Measurements from ENCODE around the gene MCC. TPM values are rescaled to one million over a fixed set of nuclear protein-coding genes. Genes with fewer than 3 reads are reported as not detected.

MCC gene
- total and polyA plus RNA-seq, 12 donors, result 1.8 to 12.6 (median 8.9) TPM

DNA sequence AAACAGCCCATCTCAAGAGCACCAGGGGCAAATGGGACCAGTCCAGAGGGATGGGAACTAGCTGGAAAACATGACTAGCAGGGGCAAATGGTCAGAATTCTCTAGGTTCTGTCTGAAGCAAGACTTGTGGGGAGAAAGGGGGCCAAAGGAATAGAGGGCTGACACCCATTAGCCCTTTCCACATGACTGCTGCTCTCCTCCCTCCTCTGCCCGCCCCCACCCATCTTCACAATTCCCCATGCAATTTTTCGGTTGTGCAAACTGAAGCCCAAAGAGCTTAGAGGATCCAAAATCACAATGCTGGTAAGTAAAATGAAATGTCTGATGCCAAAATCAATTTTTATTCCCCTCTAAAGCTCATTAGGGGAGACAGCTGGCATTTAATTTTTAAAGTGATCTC lies 304.6 kb downstream of the MCC start:
- Histone ChIP-seq H3K4me3 (no peak overlapping the region), H3K27ac (no peak overlapping the region), H3K4me1 (replicated peaks in 1 of 2) (peaks cover 0 to 10% of the 10 kb centered on the region in 2 donors), H3K36me3 (replicated peaks in 1 of 2) (no peaks in the 10 kb centered on the region), H3K27me3 (no peaks in the 10 kb centered on the region), H3K9me3 (replicated peaks in 1 of 3) (no peaks in the 10 kb centered on the region)
- 82 to 94% (median 86%) methylated on average over 2 of the region's 2 CpGs for WGBS, 4 donors
- DNase-seq, result no peak
- TF ChIP-seq, protein P1, sequence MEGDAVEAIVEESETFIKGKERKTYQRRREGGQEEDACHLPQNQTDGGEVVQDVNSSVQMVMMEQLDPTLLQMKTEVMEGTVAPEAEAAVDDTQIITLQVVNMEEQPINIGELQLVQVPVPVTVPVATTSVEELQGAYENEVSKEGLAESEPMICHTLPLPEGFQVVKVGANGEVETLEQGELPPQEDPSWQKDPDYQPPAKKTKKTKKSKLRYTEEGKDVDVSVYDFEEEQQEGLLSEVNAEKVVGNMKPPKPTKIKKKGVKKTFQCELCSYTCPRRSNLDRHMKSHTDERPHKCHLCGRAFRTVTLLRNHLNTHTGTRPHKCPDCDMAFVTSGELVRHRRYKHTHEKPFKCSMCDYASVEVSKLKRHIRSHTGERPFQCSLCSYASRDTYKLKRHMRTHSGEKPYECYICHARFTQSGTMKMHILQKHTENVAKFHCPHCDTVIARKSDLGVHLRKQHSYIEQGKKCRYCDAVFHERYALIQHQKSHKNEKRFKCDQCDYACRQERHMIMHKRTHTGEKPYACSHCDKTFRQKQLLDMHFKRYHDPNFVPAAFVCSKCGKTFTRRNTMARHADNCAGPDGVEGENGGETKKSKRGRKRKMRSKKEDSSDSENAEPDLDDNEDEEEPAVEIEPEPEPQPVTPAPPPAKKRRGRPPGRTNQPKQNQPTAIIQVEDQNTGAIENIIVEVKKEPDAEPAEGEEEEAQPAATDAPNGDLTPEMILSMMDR (IDR thresholded peaks at IDR 0.05), result no peak
- no peak for TF ChIP-seq POLR2A (IDR thresholded peaks at IDR 0.05)
- intact Hi-C loops (cut with DNase I), result no loop called here

DNA sequence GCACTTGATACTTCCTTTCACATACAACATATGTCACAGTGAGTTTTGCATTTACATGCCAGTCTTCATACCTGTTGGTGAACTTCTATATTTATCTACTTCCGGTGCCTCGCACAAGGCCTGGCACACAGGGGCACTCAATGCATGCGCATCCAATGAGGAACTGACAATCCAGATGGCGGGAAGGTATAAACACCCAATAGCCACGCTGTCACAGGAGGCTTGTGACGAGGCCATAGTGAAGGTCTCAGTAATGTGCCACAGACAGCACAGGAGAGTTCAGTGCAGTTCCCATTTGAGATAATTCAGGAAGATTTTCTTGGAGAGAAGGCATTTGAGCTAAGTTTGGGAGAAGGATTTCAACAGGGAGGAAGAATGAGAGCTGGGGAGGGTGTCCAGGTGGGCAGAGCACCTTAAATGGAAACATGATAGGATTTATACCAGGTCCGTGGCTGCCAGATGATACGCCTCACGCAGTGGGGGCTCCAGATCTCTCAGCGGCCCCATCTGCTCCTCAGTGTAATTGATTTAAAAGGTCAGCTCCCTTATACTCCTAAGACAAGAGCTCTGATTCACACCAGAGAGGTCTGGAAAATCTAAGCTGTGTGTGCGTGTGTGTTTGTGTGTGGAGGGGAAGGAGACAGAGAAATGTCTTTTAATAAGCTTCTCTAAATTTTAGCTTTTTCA lies 305.5 kb downstream of the MCC start:
- Histone ChIP-seq H3K9me3 (replicated peaks in 1 of 3) (no peaks in the 10 kb centered on the region), H3K27ac (no peak overlapping the region), H3K27me3 (no peaks in the 10 kb centered on the region), H3K4me1 (replicated peaks in 1 of 2) (peaks cover 0 to 8% of the 10 kb centered on the region in 2 donors), H3K36me3 (replicated peaks in 1 of 2) (no peaks in the 10 kb centered on the region), H3K4me3 (no peak overlapping the region)
- no peak for DNase-seq
- intact Hi-C loops (cut with DNase I), result no loop called here
- 95 to 97% (median 96%) methylated on average over 11 of the region's 11 CpGs for WGBS, 4 donors
- TF ChIP-seq, protein P1 (IDR thresholded peaks at IDR 0.05), result no peak
- no peak for TF ChIP-seq POLR2A (IDR thresholded peaks at IDR 0.05)

DNA sequence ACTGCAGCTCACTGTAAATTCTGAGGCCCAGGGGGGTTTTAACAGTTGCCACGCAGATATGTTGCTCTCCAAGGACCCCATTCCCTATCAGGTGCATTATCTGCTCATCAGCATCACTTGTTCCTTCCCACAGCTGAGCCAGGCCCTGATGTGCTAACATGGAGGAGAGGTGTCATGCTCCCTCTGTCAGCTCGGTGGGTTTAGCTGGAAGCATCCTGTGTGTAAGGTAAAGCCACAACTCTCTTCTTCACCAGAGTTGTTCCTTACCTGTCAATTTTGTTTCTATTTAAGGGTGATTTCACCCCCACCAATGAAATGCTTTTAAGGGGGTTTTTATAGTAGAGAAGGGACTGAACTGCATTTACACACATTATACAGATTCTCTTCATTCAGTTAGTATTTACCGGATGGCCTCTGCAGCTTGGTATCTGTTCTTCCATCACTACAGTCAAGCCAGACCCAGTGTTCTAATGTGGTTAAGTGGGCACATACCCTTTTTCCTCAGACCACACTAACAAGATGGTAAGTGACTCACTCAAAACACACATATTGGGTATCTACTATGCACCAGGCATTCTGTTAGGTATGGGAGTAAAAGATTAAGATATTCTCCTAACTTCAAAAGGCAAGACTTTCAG lies 306.3 kb downstream of the MCC start:
- intact Hi-C loops (cut with DNase I), result no loop called here
- no peak for DNase-seq
- 83 to 93% (median 91%) methylated on average over 3 of the region's 3 CpGs for WGBS, 4 donors
- H3K27me3 ChIP-seq, result no peaks in the 10 kb centered on the region
- no peaks in the 10 kb centered on the region for H3K9me3 ChIP-seq (replicated peaks in 1 of 3)
- H3K27ac ChIP-seq, result no peak overlapping the region
- TF ChIP-seq, protein P1 (IDR thresholded peaks at IDR 0.05), result no peak
- no peak for TF ChIP-seq POLR2A (IDR thresholded peaks at IDR 0.05)
- no peaks in the 10 kb centered on the region for H3K36me3 ChIP-seq (replicated peaks in 1 of 2)
- H3K4me1 ChIP-seq (replicated peaks in 1 of 2), result peaks cover 0 to 8% of the 10 kb centered on the region in 2 donors
- no peak overlapping the region for H3K4me3 ChIP-seq

DNA sequence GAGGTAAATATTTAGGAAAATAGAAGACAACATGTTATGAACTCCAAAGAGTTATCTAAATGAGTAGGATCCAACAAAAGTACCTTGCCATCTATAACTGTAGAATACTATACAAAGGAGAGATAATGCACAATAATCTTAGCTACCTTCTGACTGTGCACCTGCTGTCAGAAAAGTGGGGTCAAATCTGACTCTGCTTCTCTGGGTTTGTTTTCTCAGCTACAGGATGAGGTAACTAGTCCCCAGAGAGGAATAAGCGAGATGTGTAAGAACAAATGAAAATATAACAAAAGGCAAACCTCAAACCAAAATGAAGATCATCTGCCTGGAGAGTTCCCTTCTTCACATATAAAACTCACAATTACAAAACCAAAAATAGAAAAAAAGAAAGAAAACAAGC lies 306.8 kb downstream of the MCC start:
- no peak overlapping the region for H3K4me3 ChIP-seq
- H3K27me3 ChIP-seq, result no peaks in the 10 kb centered on the region
- H3K4me1 ChIP-seq (replicated peaks in 1 of 2), result peaks cover 0 to 8% of the 10 kb centered on the region in 2 donors
- H3K9me3 ChIP-seq (replicated peaks in 1 of 3), result no peaks in the 10 kb centered on the region
- H3K36me3 ChIP-seq (replicated peaks in 1 of 2), result no peaks in the 10 kb centered on the region
- 73 to 97% (median 94%) methylated on average over 1 of the region's 1 CpG for WGBS, 4 donors
- intact Hi-C loops (cut with DNase I), result no loop called here
- TF ChIP-seq POLR2A (IDR thresholded peaks at IDR 0.05), result no peak
- TF ChIP-seq, protein P1 (IDR thresholded peaks at IDR 0.05), result no peak
- DNase-seq, result no peak
- H3K27ac ChIP-seq, result no peak overlapping the region
